NCI-H187 (cell line): ENCODE results near the gene OTOA.
"Not testable (repeated sequence)": the region's sequence is repeated elsewhere in the genome, so short reads cannot be mapped to it uniquely, and the experiment has no call there.

Source experiments
- DNase-seq, 2 experiments: peaks; one replicate each; lab custom pipeline; 2025; lab: John Stamatoyannopoulos, UW

OTOA gene

GRCh38 chr16:21641916-21642315, 21.9 kb upstream of the OTOA start:
- DNase-seq = no peak

GRCh38 chr16:21642861-21643260, 20.9 kb upstream of the OTOA start:
- DNase-seq = no peak

- no peak for DNase-seq
These were observed 20.0 kb upstream of the OTOA start for GRCh38 chr16:21643785-21644184.

- DNase-seq = no peak
These were observed 19.1 kb upstream of the OTOA start for GRCh38 chr16:21644674-21645073.

GRCh38 chr16:21645261-21645721, 18.5 kb upstream of the OTOA start:
- DNase-seq = no peak

GRCh38 chr16:21646091-21646490, 17.7 kb upstream of the OTOA start:
- no peak for DNase-seq

- DNase-seq = no peak
These were observed 16.8 kb upstream of the OTOA start for GRCh38 chr16:21646721-21647561.

GRCh38 chr16:21647562-21648164, 16.1 kb upstream of the OTOA start:
- no peak for DNase-seq

- DNase-seq = not testable (repeated sequence)
These were observed 13.9 kb upstream of the OTOA start for GRCh38 chr16:21649826-21650406.

- no peak for DNase-seq
These were observed 13.2 kb upstream of the OTOA start for GRCh38 chr16:21650521-21650920.

- DNase-seq = no peak
These were observed 12.3 kb upstream of the OTOA start for GRCh38 chr16:21651515-21651914.

GRCh38 chr16:21652453-21652852, 11.3 kb upstream of the OTOA start, which contains the start of gene IGSF6:
IGSF6 (minus strand) TSS chr16:21652608; CDS start chr16:21652598, 10 bp downstream.
- DNase-seq = no peak

- DNase-seq = peak in 1 of 2 experiments; percentile 0
These were observed 10.2 kb upstream of the OTOA start for GRCh38 chr16:21653571-21653970.

- no peak for DNase-seq
These were observed 9.3 kb upstream of the OTOA start for GRCh38 chr16:21654466-21654865.

GRCh38 chr16:21654881-21655280, 8.9 kb upstream of the OTOA start:
- no peak for DNase-seq

- peak in 1 of 2 experiments; percentile 0 for DNase-seq
These were observed 6.7 kb upstream of the OTOA start for GRCh38 chr16:21656795-21657768.

GRCh38 chr16:21659124-21659523, 4.6 kb upstream of the OTOA start:
- no peak for DNase-seq

- no peak for DNase-seq
These were observed 1.2 kb downstream of the OTOA start for GRCh38 chr16:21664801-21665492.

- no peak for DNase-seq
These were observed 3.0 kb downstream of the OTOA start for GRCh38 chr16:21666772-21667171.

GRCh38 chr16:21667575-21667974, 3.8 kb downstream of the OTOA start:
- DNase-seq = no peak

- DNase-seq = no peak
These were observed 9.7 kb downstream of the OTOA start for GRCh38 chr16:21673469-21673868.
